Activated CD4-positive, alpha-beta T cell treated with anti-CD3 and anti-CD28 coated beads, Interleukin-2, Interleukin-4, amounts not matched to agents 100 ng/mL and 50 ng/mL, durations not matched to agents 16 hours and 8 hours (primary cell): Measurements from ENCODE around the gene TTLL4.

Experiments
- DNase-seq: peaks from one replicate; pipeline ENCODE4 v3.0.0-alpha.2; 2020; ENCODE audit warnings: low spot score

The TTLL4 gene

DNA sequence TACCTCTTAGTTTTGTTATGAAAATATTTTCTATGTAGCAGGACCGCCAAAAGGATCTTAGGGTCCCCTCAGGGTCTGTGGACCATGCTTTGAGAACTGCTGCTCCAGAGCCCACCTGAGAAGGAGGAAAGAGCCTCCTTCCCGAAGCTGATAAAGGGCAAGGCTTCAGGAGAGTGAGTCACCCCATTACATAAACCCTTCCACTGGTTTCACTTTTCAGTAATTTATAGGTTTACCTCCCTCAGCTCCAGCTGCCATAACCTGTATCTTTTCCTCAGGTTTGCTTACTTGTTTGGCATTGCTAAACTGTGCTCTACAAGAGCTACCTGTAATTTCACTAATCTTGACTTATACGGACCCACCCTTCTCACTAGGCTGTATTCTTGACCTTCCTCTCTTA, 6.6 kb downstream of the TTLL4 start:
- DNase-seq, result no peak

DNA sequence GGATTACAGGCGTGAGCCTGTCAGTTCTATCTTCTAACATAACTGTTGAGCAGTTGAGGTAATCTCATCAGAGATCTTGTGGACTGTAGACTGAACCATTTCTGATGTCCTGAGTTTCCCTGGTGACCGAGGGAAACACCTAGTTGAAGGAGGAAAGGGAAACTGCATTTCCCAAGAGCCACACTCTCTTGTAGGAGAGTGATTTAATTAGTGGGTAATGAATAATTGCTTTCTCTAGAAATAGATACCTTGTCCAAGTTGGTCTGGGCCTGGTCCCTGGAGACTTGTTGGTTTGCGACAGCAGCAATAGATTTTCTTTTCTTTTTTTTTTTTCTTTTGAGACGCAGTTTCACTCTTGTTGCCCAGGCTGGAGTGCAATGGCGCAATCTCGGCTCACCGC, 7.4 kb downstream of the TTLL4 start:
- no peak for DNase-seq

DNA sequence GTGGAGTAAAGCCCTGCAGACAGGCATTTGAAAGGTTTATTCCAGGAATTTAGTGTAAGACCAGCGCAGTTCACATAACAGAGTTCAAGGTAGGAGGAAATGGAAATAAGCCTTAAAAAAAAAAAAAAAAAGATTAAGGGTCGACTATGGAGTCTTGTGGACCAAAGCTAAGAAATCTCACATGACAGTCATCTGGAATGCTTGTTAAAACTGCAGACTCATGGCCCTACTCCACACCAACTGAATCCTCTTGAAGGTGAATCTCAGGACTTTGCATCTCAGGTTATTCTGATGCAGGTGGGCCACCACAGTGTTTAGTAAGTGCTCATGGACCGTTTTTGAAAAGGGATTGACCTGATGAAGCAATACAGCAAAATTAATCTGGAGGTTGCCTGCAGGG, 8.8 kb downstream of the TTLL4 start:
- no peak for DNase-seq

DNA sequence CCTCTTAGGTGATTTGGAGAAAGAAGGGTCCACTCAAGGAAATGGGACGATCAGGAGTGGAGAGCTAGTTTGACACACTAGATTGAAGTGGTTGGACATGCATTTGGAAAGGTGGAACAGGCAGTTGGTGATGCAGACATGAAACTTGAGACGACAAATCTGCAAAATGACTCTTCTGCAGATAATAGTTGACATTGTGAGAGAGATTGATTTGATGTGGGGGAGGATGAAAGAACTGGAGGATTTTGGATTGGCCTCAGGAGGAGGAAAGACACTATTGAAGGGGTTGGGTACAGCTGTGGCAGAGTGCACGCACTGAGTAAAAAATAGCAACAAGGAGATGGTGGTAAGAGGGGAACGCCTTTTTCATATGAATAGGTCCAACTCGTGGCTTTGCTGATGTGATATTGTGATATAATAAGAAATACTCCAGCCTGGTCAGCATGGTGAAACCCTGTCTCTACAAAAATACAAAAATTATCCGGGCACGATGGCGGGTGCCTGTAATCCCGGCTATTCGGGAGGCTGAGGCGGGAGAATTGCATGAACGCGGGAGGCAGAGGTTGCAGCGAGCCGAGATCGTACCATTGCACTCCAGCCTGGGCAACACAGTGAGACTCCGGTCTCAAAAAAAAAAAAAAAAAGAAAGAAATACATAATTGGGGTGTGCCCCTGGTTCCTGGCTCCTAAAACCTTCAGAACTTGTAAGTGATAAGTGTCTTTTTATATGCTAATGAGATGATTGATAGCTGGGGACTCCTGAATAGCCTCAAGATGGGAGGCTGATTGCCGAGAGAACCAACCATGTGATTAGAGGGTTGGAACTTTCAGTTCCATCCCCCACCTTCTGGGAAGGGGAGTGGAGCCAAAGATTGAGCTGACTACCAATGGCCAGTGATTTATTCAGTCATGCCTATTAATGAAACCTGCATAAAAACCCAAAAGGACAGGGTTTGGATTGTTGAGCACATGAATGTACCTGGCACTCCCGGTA, 9.7 kb downstream of the TTLL4 start:
- DNase-seq, result no peak

DNA sequence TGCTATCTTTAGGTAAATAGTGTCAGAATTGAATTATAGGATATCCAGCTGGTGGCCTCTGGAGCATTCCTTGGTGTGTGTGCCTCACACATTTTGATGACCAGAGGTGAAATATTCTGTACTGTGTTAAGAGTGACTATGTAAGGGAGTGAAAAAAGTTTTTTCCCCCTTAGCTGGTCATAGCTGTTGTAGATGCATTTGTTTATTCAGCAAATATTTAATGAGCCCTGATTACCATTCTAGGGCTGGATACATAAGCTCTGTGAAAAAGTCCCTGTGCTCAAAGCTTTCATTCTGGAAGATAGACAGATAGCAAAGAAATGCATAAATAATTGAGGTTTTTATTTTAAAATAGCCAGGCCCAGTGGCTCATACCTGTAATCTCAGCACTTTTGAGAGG, 10.9 kb downstream of the TTLL4 start:
- no peak for DNase-seq

DNA sequence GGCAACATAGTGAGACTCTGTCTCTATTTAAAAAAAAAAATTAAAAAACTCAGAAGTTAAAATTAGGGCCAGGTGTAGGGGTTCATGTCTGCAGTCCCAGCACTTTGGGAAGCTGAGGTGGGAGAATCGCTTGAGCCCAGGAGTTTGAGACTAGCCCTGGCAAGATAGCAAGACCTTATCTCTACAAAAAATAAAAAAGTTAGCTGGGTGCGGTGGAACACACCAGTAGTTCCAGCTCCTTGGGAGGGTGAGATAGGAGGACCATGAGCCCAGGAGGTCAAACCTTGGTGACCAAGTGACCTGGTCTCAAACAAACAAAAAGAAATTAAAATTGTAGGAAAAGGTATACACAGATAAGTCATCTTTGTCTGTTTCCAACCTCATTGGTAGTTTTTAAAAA, 11.3 kb downstream of the TTLL4 start:
- DNase-seq, result no peak

DNA sequence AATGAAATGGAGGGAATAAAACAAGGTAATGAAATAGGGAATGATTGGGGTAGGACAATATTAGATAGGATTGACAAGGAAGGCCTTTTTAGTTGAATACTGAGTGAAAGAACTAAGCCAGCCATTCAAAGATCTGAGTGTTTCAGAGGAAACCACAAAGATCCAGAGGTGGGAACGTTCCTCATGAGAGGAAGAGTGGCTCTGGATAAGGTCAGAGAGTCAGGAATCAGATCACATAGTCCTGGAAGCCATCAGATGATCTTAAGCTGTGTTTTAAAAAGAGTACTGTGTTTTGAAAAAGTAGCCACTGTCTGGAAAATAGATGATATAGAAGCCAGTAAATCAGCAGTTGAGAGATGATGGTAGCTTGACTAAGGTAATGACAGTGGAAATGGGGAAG, 11.8 kb downstream of the TTLL4 start:
- no peak for DNase-seq

DNA sequence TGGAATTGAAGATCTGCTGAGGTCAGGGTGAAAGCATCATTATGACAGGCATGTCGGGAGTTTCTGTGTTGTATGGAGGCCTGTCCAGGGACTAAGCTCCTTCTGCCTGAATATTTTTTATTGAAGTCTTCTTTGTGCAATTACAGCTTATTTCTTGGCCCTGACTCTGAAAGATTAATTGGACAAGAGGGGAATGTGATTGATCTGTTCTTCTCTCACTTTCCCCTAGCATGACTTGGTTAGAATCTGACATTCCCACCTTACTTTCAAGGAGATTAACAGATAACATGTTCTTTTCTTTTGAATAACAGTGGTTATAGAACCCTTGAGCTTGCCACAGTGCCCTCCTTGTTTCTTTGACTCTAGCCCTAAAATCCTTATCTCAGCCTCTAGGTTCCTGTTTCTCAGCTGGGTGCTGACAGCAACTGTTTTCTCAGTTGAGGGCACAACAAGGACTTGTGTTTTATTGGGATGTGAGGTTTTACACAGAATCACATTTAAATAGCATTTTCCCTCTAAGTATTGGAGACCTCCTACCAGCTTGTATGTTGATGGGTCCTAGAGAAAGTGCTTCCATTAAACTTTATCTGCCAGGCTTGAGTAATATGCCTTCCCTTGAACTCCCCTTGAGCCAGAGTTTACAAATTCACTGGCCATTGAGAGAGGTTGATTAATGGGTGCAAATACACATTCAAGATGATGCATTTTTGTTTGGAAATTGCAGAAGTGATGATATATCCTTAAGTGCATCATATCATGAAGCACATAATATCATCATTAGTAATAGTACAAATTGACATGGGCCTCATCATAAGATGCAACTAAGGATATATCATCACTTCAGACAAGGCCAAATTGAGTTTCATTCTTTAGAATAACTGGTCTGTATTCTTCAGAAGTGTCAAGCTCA, 12.5 kb downstream of the TTLL4 start:
- no peak for DNase-seq

DNA sequence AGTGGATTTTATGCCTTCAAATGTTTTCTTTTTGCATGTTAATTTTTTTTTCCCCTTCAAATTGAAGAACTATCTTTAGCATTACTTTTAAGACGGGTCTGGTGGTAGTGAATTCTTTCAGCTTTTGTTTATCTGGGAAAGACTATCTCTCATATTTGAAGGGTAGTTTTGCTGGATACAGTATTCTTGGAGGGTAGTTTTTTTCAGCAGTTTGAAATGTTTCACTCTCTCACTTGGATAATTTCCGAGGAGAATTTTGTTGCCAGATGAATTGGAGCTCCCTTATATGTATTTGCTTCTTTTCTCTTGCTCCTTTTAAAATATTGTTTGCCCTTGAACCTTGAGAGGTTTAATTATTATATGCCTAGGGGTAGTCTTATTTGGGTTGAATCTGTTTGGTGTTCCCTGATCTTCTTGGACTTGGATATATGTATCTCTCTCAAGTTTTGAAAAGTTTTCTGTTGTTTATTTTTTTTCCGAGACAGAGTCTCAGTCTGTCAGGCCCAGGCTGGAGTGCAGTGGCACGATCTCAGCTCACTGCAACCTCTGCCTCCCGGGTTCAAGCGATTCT, 15.5 kb downstream of the TTLL4 start:
- no peak for DNase-seq

DNA sequence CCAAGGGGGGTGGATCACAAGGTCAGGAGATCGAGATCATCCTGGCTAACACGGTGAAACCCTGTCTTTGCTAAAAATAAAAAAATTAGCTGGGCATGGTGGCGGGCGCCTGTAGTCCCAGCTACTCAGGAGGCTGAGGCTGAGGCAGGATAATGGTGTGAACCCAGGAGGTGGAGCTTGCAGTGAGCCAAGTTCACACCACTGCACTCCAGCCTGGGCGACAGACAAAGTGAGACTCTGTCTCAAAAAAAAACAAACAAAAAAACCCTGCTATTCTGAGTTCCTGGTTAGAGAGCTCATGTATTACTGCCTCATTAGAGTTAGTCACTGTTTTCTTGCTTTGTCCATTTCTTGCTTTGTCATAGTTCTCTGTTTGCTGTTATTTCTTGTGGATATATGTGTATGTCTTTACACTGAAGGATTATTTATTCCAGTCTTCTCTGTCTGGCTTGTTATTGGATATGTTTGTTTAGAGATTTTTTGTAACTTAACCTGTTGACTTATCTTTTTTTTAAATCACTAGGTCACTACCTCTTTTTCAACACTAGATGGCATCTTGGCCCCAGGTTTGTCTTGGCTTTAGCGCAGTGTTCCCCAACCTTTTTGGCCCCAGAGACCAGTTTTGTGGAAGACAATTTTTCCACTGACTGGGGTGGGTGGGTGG, 17.0 kb downstream of the TTLL4 start:
- no peak for DNase-seq

DNA sequence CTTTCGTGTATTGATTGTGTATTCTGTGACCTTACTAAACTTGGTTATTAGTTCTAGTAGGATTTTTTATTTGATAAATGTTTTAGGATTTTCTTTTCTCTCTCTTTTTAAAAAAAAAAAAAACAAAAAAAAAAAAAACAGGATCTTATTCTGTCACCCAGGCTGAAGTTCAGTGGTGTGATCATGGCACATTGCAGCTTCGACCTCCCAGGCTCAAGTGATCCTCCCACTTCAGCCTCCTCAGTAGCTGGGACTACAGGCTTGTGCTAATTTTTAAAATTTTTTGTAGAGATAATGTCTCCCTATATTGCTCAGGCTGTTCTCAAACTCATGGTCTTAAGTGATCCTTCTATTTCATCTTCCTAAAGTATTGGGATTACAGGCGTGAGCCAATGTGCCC, 19.0 kb downstream of the TTLL4 start:
- DNase-seq, result no peak

DNA sequence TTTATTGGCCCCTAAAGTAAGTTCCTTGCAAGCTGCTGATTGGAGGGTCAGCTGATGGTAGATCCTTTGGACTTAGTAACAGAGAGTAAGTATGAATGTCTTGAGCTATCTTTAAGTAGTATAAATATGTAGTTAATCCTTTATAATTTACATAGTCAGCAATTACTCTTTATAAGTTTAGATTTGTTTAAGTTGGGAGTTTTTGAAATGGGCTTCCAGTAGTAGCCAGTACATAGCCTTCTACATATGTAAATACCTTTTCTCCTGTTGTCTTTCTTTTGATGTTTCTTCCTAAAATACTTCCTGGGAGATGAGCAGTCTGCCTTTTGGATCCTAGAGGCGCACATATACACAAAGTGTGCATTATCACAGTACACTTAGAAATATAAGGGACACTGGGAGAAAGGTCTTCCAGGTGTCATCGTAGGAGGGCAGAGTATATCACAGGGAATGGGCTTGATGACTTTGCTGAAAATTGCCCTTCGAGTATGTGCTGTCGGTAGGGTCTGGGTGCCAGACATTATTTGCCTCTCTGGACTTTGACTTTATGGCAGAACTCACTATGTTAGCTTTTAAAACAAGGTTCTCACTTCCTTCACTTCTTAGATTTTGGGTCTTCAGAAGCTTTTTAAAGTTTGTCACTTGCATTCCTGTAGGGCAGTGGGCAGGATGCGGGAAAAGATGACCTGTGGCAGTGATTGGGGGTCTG, 21.6 kb downstream of the TTLL4 start:
- DNase-seq, result no peak

DNA sequence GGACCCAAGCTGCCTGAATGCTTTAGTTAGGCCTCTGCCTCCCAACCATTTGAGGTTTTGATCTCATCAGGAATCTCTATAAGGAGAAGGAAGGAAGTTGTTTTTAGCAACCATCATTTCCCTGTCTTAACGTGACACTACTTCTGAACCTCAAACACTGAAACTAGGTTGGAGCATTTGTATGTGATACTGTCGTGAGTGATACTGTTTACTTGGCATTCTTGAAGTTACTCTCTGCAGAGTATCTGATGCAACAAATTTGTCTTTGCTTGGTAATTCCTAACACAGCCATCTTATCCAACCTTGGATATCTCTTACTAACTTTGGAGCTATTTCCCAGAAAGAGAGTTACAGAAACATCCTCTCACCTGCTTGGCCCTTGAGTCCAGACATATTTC, 22.1 kb downstream of the TTLL4 start:
- DNase-seq, result no peak

DNA sequence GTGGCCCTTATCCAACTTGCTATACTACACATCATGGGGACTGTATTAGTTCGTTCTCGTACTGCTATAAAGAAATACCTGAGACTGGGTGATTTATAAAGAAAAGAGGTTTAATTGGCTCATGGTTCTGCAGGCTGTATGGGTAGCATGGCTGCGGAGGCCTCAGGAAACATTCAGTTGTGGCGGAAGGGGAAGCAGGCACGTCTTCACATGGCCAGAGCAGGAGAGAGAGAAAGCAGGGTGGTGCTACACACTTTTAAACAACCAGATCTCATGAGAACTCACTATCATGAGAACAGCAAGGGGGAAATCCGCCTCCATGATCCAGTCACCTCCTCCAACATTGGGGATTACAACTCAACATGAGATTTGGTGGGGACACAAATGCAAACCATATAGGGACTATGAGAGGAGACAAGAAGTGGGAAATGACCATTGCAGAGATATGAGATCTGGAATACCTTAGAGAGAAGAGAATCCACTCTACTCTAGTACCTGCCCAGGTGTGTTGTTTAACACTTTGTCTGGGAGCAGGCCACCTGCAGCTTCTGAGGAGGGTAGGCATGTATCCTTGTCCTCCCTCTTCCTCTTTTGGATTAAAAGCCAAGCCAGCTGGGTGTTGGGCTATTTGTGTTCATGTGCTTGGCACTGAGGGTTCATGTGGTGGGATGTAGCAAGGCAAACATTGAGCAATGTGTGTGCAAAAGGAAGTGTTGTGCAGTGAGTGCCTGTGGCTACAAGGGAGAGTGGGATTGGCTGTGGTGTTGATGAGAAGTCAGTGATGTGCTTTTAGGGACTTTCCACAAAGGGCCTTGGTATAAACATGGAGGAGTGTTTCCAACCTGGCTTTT, 22.8 kb downstream of the TTLL4 start:
- DNase-seq, result peak; percentile 53

DNA sequence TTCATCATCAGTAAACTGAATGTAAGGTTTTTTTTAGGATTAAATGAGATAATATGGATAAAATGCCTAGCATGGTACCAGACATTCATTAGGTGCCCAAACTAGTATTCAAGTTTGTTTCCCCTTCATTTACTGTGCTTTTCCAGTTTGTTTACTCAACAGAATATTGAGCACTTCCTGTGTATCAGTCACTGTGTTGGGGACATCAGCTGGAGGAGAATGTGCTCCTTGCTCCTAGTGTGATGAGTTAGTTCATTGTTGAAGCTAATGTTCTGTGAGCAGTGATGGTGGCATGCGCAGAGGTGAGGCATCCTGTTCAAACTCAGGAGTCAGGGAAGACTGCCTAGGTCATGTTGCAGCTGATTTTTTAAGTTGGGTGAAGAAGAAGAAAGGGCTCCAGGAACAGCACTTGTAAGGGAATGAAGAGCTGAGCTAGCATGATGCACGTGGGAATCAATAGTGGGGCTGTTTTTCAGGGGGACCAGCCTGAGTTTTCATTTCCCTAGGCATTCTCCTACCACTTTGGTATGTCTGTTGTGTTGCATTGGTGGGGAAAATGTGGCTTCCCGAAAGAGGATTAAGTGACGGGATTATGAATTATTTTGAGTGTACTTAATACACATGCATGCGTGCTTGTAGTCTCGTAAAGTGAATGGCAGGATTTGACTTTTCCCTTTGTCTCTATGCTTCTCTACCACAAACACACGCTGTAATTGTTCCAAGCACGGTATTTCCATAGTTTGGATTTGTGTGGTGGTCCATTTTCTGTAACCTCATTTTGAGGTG, 23.7 kb downstream of the TTLL4 start:
- DNase-seq, result no peak

DNA sequence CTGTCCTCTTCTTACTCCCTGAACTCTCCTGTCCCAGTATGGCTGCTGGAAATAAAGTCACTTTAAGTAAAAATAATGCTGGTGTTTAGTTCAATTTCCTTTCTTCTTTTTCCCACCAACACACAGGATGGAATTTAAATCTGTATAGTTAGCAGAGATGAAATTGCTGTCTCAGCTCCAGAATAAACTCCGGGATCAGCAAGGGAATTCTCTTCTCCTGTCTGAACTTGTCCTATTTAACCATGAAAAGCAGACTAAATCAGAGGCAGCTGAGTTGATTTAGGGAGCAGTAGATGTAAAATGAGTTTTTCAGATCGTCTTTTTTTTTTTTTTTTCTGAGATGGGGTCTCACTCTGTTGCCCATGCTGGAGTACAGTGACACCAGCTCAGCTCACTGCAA, 25.9 kb downstream of the TTLL4 start:
- DNase-seq, result no peak

DNA sequence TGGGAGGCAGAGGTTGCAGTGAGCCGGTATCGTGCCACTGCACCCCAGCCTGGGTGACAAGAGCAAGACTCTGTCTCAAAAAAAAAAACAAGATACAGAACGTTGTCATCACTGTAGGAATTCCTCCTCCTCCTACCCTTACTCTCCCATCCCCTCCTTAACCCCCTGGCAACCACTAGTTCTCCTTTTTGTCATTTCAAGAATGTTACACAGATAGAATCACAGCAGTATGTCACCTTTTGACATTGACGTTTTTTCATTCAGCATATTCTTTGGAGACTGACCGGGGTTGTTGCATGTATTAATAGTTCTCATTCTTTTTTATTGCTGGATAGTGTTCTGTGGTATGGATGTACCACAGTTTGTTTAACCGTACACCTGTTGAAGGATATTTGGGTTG, 32.4 kb downstream of the TTLL4 start:
- no peak for DNase-seq

DNA sequence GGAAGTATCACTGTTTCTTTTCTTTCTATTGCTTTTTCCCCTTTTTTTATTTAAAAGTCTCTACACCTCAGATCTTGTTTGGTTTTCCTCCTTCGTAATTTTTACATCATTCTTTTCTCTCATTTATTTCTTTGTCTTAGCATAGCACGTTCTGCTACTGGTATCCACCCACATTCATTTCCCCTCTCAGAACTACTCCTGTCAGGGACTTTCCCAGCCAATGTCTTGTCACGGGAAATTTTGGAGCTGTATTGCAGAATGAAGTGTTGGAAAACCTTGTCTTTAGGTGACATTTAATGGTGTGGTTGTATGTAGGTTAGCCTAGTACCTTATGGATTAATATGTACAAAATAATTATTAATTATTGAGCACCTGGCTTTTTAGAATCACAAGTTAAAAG, 34.0 kb downstream of the TTLL4 start:
- no peak for DNase-seq

DNA sequence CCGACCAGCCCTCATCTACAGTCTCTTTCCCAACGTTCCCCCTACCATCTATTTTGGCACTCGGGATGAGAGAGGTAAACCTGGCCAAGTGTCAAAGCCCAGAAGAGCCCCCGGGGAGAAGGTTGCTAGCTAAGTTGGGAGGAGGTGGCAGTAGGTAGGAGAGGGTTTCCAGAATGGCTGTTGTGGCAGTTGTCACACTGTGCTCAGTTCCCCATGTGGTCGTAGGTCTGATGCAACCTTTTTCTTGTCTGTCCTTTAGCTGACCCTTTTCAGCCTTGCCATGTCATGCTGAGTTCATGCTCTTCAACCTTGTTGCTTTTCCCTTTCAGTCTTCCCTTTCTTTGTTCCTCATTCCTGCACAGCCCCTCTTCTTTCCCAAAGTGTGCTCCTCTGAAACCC, 34.5 kb downstream of the TTLL4 start:
- no peak for DNase-seq
